Liver (tissue), 9 donors: Measurements from ENCODE around the gene NAA10. TPM values are rescaled to one million over a fixed set of nuclear protein-coding genes. Genes with fewer than 3 reads are reported as not detected.
"Not testable (repeated sequence)": the region's sequence is repeated elsewhere in the genome, so short reads cannot be mapped to it uniquely, and the experiment has no call there.

Experiments
- DNase-seq: peaks from one replicate; pipeline ENCODE4 v3.0.0-alpha.2; 2017; ENCODE audit warnings: low spot score
- H3K27ac ChIP-seq, 2 donors: one replicate each; pipeline ENCODE4 v1.7.0; 2013; ENCODE audit warnings: inconsistent platforms in 2 of 2, low read length in 2 of 2, control low read depth in 1 of 2, low read depth in 1 of 2, mild to moderate bottlenecking in 1 of 2
- H3K27me3 ChIP-seq, 4 donors: one replicate each; pipeline versions ENCODE4 v1.6.1 to v1.7.0; 2013; ENCODE audit warnings: low read length in 3 of 4, inconsistent platforms in 1 of 4, mild to moderate bottlenecking in 1 of 4, moderate library complexity in 1 of 4; ENCODE audit not compliant: control insufficient read depth in 4 of 4, insufficient read depth in 4 of 4
- H3K36me3 ChIP-seq, 4 donors: one replicate each; pipeline versions ENCODE4 v1.6.1 to v1.7.0; 2013; ENCODE audit warnings: low read length in 3 of 4, mild to moderate bottlenecking in 3 of 4, low read depth in 1 of 4, moderate library complexity in 1 of 4; ENCODE audit not compliant: control insufficient read depth in 4 of 4, insufficient read depth in 3 of 4
- H3K4me1 ChIP-seq, 4 donors: one replicate each; pipeline versions ENCODE4 v1.6.1 to v1.7.0; 2013; ENCODE audit warnings: low read length in 3 of 4, mild to moderate bottlenecking in 3 of 4, moderate library complexity in 1 of 4; ENCODE audit not compliant: control insufficient read depth in 4 of 4, insufficient read depth in 4 of 4
- H3K4me3 ChIP-seq, 3 donors: one replicate each; pipeline versions ENCODE4 v1.6.1 to v1.7.0; 2013; ENCODE audit warnings: low read length in 3 of 3, control low read depth in 1 of 3, low read depth in 1 of 3, mild to moderate bottlenecking in 1 of 3
- H3K9ac ChIP-seq, 2 donors: one replicate each; pipeline ENCODE4 v1.7.0; 2013; ENCODE audit warnings: low read length in 2 of 2, mild to moderate bottlenecking in 2 of 2, moderate library complexity in 2 of 2, control low read depth in 1 of 2, low read depth in 1 of 2
- H3K9me3 ChIP-seq, 4 donors: one replicate each; pipeline versions ENCODE4 v1.6.1 to v1.7.0; 2013; ENCODE audit warnings: low read length in 3 of 4; ENCODE audit not compliant: control insufficient read depth in 4 of 4
- FOXA2 ChIP-seq: IDR thresholded peaks from 2 replicates; pipeline ENCODE4 v1.6.1; 2016; ENCODE audit warnings: antibody characterized with exemption
- HNF4A ChIP-seq, 2 donors: conservative IDR thresholded peaks; 2 replicates each; pipeline ENCODE4 v1.6.1; 2016; ENCODE audit warnings: antibody characterized with exemption in 2 of 2, mild to moderate bottlenecking in 2 of 2
- HNF4G ChIP-seq: IDR thresholded peaks from 2 replicates; pipeline ENCODE4 v1.6.1; 2016; ENCODE audit warnings: antibody characterized with exemption
- NR2F2 ChIP-seq: IDR thresholded peaks from 2 replicates; pipeline ENCODE4 v1.6.1; 2016; ENCODE audit warnings: antibody characterized with exemption
- RXRA ChIP-seq, 2 donors: IDR thresholded peaks; 2 replicates each; pipeline ENCODE4 v1.6.1; 2017 to 2018; ENCODE audit warnings: antibody characterized with exemption in 2 of 2, mild to moderate bottlenecking in 1 of 2
- SP1 ChIP-seq: IDR thresholded peaks from 2 replicates; pipeline ENCODE4 v1.6.1; 2018; ENCODE audit warnings: antibody characterized with exemption, mild to moderate bottlenecking
- TAF1 ChIP-seq: conservative IDR thresholded peaks from 2 replicates; pipeline ENCODE4 v1.6.1; 2016; ENCODE audit warnings: antibody characterized with exemption, mild to moderate bottlenecking
- YY1 ChIP-seq: IDR thresholded peaks from 2 replicates; pipeline ENCODE4 v1.6.1; 2016; ENCODE audit warnings: antibody characterized with exemption, mild to moderate bottlenecking
- WGBS: extraction: QIAGEN DNeasy Blood & Tissue Kit; methylation state at CpG from one replicate; pipeline ENCODE4 v1.1.7; 2013; 5-methylcytosine and 5-hydroxymethylcytosine counted together
- polyA plus RNA-seq, 2 donors: library from polyadenylated mRNA; stranded (reverse) in 1 of 2; unstranded in 1 of 2; fragments of 200-250 nt in 1 of 2; fragments of >200 nt in 1 of 2; fragmentation: Nextera tagmentation in 1 of 2; extraction: Ambion mirVana in 1 of 2; gene quantifications; one replicate each; pipeline versions ENCODE4 v1.2.1 to v1.2.3, GENCODE V29; 2013 to 2015
- total RNA-seq, 2 donors: library from RNA; depleted of rRNA; stranded (reverse); fragments of >200 nt; gene quantifications; one replicate each; pipeline ENCODE4 v1.2.3, GENCODE V29; 2014
- TF ChIP-seq, protein P1 (sequence below): IDR thresholded peaks from 2 replicates; pipeline ENCODE4 v1.6.1; 2016; ENCODE audit warnings: antibody characterized with exemption
- TF ChIP-seq, protein P2 (sequence below): fragments of 150-350 bp; IDR thresholded peaks from 2 replicates; pipeline ENCODE4 v1.5.1; 2017; ENCODE audit warnings: improper control_type of control experiment, low read depth, low read length; ENCODE audit not compliant: missing input control
- donor health status: healthy.
- donor health status: healthy.
- donor health status: healthy.
- donor health status: healthy.
- donor health status: healthy.

NAA10 gene
- total and polyA plus RNA-seq, 4 donors, result 20.5 to 58.8 (median 44.4) TPM

DNA sequence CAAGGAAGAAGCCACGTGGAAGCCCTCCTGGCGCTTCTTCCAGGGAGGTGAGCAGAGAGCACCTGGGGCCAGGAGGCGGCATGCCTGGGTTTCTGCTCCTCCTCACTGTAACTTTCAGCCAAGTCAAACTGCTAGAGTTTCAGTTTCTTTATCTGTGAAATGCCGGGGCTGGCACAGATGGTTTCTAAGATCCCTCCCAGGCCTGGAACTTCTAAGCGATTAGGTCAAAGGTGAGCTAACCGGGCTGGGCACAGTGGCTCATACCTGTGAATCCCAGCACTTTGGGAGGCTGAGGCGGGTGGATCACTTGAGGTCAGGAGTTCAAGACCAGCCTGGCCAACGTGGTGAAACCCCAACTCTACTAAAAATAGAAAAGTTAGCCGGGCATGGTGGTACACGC, 45.6 kb upstream of the NAA10 start:
- TF ChIP-seq SP1 (peak; percentile 25), RXRA (IDR thresholded peaks at IDR 0.05) (peak; percentile 22 to 46)
- H3K9me3 ChIP-seq, H3K27ac ChIP-seq, DNase-seq, H3K9ac ChIP-seq, H3K27me3 ChIP-seq, H3K4me3 ChIP-seq, H3K36me3 ChIP-seq: not testable (repeated sequence)
- WGBS, result 24% methylated on average over 9 of the region's 10 CpGs
- H3K4me1 ChIP-seq, result peaks cover 8 to 11% (median 10%) of the 10 kb centered on the region in 4 donors

DNA sequence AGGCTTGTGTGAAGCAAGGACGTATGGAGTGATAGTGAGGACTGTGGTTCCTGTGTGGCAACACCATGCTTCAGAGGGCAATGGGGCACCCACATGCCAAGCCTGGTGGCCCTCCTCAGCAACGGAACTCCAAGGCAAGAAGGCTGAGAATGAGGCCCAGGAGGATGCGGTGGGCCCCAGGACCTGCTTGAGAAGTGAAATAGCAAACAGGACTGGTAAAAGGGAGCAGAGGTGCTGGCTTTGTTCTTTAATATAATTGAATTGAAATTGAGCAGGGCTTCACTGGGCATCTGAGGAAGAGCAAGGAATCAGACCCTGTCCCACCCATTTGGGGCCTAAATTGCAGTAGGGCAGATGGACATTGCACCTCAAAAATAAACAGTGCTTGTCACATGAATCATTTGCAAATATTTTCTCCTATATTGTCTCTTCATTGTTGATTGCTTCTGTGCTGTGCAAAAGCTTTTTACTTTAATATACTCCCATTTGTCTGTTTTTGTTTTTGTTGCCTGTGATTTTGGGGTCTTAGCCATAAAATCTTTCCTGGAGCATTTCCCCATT, 40.0 kb upstream of the NAA10 start:
- H3K27ac ChIP-seq, result peak overlapping the region; percentile 72 to 95
- H3K9me3 ChIP-seq, result no peaks in the 10 kb centered on the region
- WGBS, result 48% methylated on average over 3 of the region's 3 CpGs
- no peak for DNase-seq
- no peak overlapping the region for H3K4me3 ChIP-seq
- H3K9ac ChIP-seq, result no peak overlapping the region
- TF ChIP-seq NR2F2, result no peak
- TF ChIP-seq HNF4A (conservative IDR thresholded peaks at IDR 0.05), result peak; percentile 33 to 52
- TF ChIP-seq, protein P1, sequence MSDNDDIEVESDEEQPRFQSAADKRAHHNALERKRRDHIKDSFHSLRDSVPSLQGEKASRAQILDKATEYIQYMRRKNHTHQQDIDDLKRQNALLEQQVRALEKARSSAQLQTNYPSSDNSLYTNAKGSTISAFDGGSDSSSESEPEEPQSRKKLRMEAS, result no peak
- TF ChIP-seq YY1, result no peak
- H3K27me3 ChIP-seq, result no peaks in the 10 kb centered on the region
- peaks cover 3 to 24% (median 19%) of the 10 kb centered on the region in 4 donors for H3K4me1 ChIP-seq
- H3K36me3 ChIP-seq, result no peaks in the 10 kb centered on the region

DNA sequence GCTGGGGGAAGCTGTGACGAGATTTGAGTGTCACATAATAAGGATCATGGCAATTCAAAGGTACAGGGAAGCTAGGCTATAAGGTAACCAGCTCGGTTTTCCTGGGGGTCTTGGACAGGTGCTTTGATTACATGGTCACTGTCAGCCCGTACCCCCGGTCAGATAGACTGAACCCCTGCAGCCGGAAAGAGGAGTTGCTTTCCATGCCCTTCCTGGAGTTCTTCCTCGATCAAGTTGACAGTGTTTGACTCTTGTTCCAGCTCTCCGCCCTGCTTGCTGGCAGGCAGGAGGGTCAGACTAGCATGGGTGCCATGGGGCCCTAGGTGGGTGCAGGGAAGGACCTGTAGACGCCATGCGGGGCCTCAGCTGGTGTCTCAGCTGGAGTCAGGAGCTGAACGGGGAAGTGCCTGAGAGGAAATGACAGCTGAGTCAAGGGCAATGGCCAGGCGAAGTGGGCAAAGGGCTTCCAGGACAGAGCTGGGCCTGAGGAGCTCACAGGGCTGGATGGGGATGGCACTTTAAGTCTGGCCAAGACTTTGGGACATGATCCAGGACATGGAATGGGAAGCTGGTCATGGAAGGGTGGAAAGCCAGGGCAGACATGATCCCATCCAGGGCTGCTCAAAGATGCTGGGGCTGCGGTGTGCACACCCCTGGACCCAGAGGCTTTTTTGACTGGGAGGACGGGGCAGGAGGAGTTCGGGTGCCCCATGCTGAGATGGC, 39.3 kb upstream of the NAA10 start:
- peak overlapping the region; percentile 72 to 95 for H3K27ac ChIP-seq
- H3K36me3 ChIP-seq, result no peaks in the 10 kb centered on the region
- H3K4me1 ChIP-seq, result peaks cover 6 to 30% (median 26%) of the 10 kb centered on the region in 4 donors
- peak overlapping the region in 1 of 2 donors; percentile 41 for H3K9ac ChIP-seq
- H3K27me3 ChIP-seq, result no peaks in the 10 kb centered on the region
- H3K9me3 ChIP-seq, result no peaks in the 10 kb centered on the region
- no peak for DNase-seq
- no peak overlapping the region for H3K4me3 ChIP-seq
- no peak for TF ChIP-seq HNF4A (conservative IDR thresholded peaks at IDR 0.05)
- peak in 1 of 2 donors; percentile 10 for TF ChIP-seq RXRA (IDR thresholded peaks at IDR 0.05)
- WGBS, result 58% methylated on average over 14 of the region's 14 CpGs

DNA sequence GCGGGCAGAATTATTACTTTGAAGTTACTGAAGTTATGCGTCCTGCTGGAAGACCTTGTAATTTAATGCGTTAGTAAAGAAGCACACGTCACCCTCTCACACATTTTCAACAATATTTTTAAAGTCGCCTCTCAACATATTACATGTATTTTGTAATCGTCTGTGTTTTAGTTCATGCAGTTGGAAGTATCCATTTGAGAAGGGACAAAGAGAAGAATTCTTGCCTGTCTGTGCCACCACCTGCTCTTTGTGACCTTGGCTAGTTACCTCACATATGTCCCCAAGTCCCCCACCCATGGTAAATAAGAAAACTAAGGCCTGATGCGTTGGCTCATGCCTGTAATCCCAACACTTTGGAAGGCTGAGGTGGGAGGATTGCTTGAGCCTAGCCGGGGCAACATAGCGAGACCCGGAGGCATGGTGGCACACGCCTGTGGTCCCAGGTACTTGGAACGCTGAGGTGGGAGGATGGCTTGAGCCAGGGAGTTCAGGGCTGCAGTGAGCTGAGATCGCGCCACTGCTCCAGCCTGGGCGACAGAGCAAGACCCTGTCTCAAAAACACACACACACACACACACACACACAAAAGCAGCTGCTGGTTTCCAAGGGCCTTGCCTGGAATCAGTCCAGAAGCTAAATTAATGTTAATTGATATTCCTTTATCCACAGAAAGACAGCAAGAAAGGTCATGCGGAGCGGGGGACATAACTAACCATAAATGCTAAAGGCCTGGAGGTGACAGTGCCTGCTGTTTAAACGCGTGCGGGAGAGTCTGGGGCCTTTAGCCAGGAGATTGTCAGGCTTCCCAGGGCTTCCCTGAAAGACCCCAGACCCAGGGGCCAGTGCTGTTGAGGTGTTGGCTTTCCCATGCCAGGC, 38.5 kb upstream of the NAA10 start:
- DNase-seq, result no peak
- 30% methylated on average over 20 of the region's 20 CpGs for WGBS
- Histone ChIP-seq H3K4me1 (peaks cover 13 to 38% (median 34%) of the 10 kb centered on the region in 4 donors), H3K9ac (peak overlapping the region; percentile 43 to 50), H3K27me3 (no peaks in the 10 kb centered on the region), H3K36me3 (no peaks in the 10 kb centered on the region), H3K27ac (peak overlapping the region; percentile 72 to 95), H3K4me3 (peak overlapping the region; percentile 75 to 81 (median 81)), H3K9me3 (no peaks in the 10 kb centered on the region)
- TF ChIP-seq TAF1 (no peak), FOXA2 (no peak), HNF4G (no peak)
- TF ChIP-seq, protein P2, sequence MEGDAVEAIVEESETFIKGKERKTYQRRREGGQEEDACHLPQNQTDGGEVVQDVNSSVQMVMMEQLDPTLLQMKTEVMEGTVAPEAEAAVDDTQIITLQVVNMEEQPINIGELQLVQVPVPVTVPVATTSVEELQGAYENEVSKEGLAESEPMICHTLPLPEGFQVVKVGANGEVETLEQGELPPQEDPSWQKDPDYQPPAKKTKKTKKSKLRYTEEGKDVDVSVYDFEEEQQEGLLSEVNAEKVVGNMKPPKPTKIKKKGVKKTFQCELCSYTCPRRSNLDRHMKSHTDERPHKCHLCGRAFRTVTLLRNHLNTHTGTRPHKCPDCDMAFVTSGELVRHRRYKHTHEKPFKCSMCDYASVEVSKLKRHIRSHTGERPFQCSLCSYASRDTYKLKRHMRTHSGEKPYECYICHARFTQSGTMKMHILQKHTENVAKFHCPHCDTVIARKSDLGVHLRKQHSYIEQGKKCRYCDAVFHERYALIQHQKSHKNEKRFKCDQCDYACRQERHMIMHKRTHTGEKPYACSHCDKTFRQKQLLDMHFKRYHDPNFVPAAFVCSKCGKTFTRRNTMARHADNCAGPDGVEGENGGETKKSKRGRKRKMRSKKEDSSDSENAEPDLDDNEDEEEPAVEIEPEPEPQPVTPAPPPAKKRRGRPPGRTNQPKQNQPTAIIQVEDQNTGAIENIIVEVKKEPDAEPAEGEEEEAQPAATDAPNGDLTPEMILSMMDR, result no peak
